Right atrium auricular region (tissue), 2 donors: ENCODE data around the gene TCF12. TPM values are rescaled to one million over a fixed set of nuclear protein-coding genes. Genes with fewer than 3 reads are reported as not detected.

ENCODE experiments used
- DNase-seq: peaks from one replicate; pipeline ENCODE4 v3.0.0-alpha.2; 2019; ENCODE audit warnings: low spot score
- H3K27ac ChIP-seq, 2 donors: fragments of 200-600 bp; sonication (generic); 1 replicate in 1 of 2; 2 replicates in 1 of 2; pipeline ENCODE4 v1.5.1; 2016 to 2019
- H3K27me3 ChIP-seq, 2 donors: fragments of 200-600 bp; sonication (generic); one replicate each; pipeline versions ENCODE4 v1.5.1 to v1.6.0; 2017 to 2019
- H3K36me3 ChIP-seq: fragments of 200-600 bp; sonication (generic); one replicate; pipeline ENCODE4 v1.5.1; 2016
- H3K4me1 ChIP-seq, 2 donors: fragments of 200-600 bp; sonication (generic); one replicate each; pipeline versions ENCODE4 v1.5.1 to v1.6.0; 2017 to 2019
- H3K4me3 ChIP-seq, 2 donors: fragments of 200-600 bp; sonication (generic); 1 replicate in 1 of 2; 2 replicates in 1 of 2; pipeline ENCODE4 v1.5.1; 2017 to 2019; ENCODE audit warnings: mild to moderate bottlenecking in 1 of 2, moderate library complexity in 1 of 2
- H3K9me3 ChIP-seq, 2 donors: fragments of 200-600 bp; sonication (generic); one replicate each; pipeline ENCODE4 v1.5.1; 2019
- CTCF ChIP-seq, 2 donors: fragments of 200-600 bp; sonication (generic); IDR thresholded peaks; one replicate each; pipeline ENCODE4 v1.5.1; 2019; ENCODE audit warnings: antibody characterized with exemption in 2 of 2
- total RNA-seq, 2 donors: library from RNA; depleted of rRNA; stranded (reverse); fragments of >200 nt; gene quantifications; one replicate each; pipeline ENCODE4 v1.1.0, GENCODE V29; 2016

Gene TCF12
- total RNA-seq, 2 donors from 2014 or later = 35.2 to 40.0 TPM

DNA sequence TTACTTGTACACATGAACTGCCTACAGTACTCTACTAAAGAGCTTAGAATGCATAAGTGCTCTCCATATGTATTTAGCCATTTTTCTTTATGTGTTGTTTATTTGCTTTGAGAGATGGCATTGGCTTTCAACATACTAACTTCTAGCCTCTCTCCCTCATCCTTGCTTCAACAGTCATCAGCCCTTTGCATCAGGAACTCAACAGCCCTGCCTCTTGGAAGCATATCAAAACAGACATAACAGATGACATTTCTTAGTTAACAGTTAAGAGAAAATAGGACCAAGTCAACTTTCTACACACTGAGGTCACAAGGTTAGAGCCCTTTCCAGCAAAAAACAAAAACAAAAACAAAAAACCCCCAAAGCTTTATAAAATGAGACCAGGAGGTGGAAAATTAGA lies 145.6 kb downstream of the TCF12 start:
- H3K9me3 ChIP-seq = no peaks in the 10 kb centered on the region
- no peak overlapping the region for H3K4me3 ChIP-seq
- no peaks in the 10 kb centered on the region for H3K36me3 ChIP-seq
- DNase-seq = no peak
- H3K27ac ChIP-seq = no peak overlapping the region
- H3K27me3 ChIP-seq = no peaks in the 10 kb centered on the region
- H3K4me1 ChIP-seq = peaks cover 0 to 3% of the 10 kb centered on the region in 2 donors
- TF ChIP-seq CTCF (IDR thresholded peaks at IDR 0.05) = no peak

DNA sequence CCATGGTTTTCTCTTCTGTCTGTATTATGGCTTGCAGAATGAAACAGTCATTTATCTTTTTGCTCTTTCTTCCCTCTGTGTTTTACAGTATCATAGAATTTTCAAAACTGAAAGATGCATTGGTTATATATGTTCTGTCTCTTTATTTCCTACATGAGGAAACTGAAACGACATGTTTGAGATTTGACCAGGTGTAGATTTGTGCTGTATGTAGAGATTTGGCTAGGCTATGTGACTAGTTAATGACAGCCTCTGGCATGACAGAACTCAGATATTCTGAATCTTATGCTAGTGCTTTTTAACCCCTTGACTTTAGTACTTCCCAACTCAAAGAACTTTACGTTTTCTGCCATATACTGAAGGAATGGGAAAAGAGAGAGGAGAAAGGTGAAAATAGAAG lies 151.0 kb downstream of the TCF12 start:
- Histone ChIP-seq H3K9me3 (no peaks in the 10 kb centered on the region), H3K27me3 (no peaks in the 10 kb centered on the region), H3K36me3 (no peaks in the 10 kb centered on the region), H3K4me1 (peaks cover 0 to 20% of the 10 kb centered on the region in 2 donors), H3K27ac (no peak overlapping the region), H3K4me3 (no peak overlapping the region)
- no peak for TF ChIP-seq CTCF (IDR thresholded peaks at IDR 0.05)
- no peak for DNase-seq

DNA sequence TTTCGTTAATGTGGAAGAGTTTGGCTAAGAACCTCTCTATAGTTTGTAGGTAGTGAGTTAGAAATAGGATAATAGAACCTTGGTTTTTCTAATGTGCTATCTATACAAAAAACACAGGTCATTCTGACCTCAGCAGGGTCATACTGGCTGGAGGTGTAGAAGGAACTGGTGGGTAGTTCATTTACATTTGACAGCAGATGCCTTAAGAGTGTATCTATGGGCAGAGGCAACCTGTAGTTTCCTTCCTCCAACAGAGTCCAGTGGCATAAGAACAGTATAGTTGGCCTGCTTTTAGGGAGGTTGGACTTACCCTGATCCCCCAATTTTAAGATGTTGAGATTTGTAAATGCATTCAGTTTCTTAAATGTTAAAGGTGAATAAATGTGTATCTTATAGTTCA lies 152.2 kb downstream of the TCF12 start:
- no peaks in the 10 kb centered on the region for H3K9me3 ChIP-seq
- no peak for TF ChIP-seq CTCF (IDR thresholded peaks at IDR 0.05)
- no peak overlapping the region for H3K27ac ChIP-seq
- no peaks in the 10 kb centered on the region for H3K36me3 ChIP-seq
- peaks cover 0 to 20% of the 10 kb centered on the region in 2 donors for H3K4me1 ChIP-seq
- DNase-seq = no peak
- H3K27me3 ChIP-seq = no peaks in the 10 kb centered on the region
- H3K4me3 ChIP-seq = no peak overlapping the region

DNA sequence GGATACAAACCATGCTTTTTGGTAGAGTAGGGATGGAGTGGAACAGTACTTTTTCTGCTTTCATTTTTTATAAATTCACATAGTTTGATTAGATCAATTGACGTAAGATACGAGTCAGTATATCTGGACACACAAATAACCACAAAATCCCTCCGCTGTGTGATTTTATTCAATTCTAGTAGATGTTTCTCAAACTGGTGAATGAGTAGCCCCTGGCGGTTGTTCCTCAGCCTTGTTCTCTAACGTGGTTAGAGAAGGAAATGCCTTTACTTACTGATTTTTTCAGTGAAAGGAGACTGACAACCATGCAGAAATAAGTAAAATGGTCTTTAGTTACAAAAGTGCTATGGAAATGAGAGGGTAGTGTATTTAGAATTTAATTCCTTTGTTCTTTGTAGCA lies 161.0 kb downstream of the TCF12 start:
- Histone ChIP-seq H3K4me1 (peaks cover 0 to 26% of the 10 kb centered on the region in 2 donors), H3K36me3 (no peaks in the 10 kb centered on the region), H3K27ac (no peak overlapping the region), H3K9me3 (no peaks in the 10 kb centered on the region), H3K4me3 (no peak overlapping the region), H3K27me3 (no peaks in the 10 kb centered on the region)
- no peak for DNase-seq
- no peak for TF ChIP-seq CTCF (IDR thresholded peaks at IDR 0.05)

DNA sequence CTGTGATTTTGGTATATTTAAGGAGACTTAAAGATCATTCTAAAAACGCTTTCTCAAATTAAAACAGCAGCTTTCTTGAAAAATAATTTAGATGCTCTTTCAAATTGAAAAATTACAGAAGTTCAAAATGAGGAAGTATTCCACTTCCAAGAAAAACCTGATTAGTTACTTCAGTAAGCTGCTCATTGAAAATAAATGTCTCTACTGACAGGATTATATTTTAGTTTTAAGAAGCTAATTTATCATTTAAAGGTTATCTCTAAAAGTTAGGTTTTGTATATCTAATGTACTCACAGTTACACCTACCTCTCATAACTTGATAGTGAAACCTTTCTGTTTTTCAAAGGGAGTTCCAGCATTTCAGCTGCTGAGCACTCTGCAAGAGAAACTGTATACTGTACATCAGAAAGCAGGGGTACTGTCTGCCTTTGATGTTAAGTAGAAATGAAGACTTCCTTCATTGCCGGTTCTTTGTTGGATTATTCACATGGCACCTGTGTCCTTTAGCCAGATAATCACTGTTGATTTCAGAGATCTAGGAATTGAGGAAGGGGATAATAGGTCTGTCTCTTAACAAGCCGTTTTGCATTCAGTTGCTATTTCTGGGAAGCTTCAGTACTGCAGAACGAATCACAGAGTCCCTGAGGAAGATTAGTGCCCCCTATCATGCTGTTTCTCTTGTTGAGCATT lies 161.6 kb downstream of the TCF12 start:
- H3K27ac ChIP-seq = no peak overlapping the region
- H3K27me3 ChIP-seq = no peaks in the 10 kb centered on the region
- DNase-seq = no peak
- H3K36me3 ChIP-seq = no peaks in the 10 kb centered on the region
- H3K9me3 ChIP-seq = no peaks in the 10 kb centered on the region
- H3K4me1 ChIP-seq = peaks cover 0 to 26% of the 10 kb centered on the region in 2 donors
- no peak overlapping the region for H3K4me3 ChIP-seq
- no peak for TF ChIP-seq CTCF (IDR thresholded peaks at IDR 0.05)
